GM12864 (cell line): ENCODE results near the gene NFYA.

Experiments
- DNase-seq: peaks from one replicate; pipeline ENCODE4 v3.0.0-alpha.2; 2011; ENCODE audit warnings: low read depth
- H3K4me3 ChIP-seq: 2 replicates; pipeline ENCODE4 v1.5.1; 2011; ENCODE audit warnings: mild to moderate bottlenecking, low read depth, low read length, control low read depth
- TF ChIP-seq, protein P1 (sequence below): IDR thresholded peaks from 2 replicates; pipeline ENCODE4 v1.5.1; 2011; ENCODE audit warnings: low read depth, mild to moderate bottlenecking, moderate library complexity, low read length, control low read depth, inconsistent platforms; ENCODE audit errors: missing control alignments

NFYA gene

DNA sequence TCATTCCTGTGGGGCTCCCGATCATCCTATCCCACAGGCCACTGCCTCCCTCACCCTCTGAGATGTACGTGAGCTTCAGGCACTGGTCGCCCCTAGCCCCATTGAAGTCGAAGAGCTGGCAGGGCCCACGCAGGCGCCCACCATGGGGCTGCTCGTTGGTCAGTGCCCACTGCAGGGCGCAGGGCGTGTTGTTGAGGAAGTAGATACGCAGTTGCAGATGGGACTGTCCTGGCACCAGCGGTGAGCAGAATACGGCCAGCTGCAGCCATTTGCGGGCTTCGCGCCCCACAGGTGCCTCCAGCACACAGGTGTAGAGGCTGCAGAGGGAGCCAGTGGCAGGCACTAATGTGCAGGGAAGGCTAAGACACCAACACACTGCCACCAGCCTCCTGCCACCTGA, 39.9 kb upstream of the NFYA start:
- DNase-seq: no peak
- TF ChIP-seq, protein P1, sequence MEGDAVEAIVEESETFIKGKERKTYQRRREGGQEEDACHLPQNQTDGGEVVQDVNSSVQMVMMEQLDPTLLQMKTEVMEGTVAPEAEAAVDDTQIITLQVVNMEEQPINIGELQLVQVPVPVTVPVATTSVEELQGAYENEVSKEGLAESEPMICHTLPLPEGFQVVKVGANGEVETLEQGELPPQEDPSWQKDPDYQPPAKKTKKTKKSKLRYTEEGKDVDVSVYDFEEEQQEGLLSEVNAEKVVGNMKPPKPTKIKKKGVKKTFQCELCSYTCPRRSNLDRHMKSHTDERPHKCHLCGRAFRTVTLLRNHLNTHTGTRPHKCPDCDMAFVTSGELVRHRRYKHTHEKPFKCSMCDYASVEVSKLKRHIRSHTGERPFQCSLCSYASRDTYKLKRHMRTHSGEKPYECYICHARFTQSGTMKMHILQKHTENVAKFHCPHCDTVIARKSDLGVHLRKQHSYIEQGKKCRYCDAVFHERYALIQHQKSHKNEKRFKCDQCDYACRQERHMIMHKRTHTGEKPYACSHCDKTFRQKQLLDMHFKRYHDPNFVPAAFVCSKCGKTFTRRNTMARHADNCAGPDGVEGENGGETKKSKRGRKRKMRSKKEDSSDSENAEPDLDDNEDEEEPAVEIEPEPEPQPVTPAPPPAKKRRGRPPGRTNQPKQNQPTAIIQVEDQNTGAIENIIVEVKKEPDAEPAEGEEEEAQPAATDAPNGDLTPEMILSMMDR: no peak
- H3K4me3 ChIP-seq: no peak overlapping the region

DNA sequence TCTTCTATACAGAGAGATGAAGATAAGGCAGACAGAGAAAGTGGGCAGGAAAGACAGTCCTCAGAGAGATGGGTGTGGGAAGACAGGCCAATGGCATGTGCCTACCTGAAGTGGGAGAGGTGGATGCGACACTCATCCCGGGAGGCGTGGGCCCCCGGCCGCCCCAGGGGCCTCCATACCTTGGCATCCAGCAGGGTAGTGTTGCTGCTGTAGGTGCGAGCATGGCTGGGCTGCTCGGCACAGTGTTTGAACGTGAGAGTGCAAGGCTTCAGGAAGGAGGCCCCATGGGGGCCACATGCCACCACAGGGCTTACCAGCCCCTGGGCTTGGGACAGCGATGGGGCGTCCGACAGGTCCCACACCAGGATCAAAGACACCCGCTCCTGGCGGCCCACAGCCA, 39.0 kb upstream of the NFYA start:
- no peak overlapping the region for H3K4me3 ChIP-seq
- TF ChIP-seq, protein P1: no peak
- DNase-seq: no peak

DNA sequence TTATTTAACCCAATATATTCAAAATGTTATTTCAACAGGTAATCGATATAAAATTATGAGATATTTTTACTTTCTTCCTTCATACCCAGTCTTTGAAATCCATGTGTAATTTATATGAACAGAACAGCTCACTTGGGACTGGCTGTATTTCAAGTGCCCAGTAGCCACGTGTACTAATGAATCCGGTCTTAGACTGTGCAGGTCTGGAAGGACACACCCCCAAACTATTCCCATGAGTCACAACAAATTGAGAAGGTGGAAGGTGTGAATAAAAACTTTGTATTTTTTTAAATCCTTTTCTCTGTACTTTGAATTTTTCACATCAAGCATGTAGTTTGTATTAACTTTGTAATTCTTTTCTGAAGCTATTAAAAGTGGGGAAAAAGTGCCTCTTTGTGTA, 36.6 kb upstream of the NFYA start:
- DNase-seq: no peak
- no peak overlapping the region for H3K4me3 ChIP-seq
- TF ChIP-seq, protein P1: no peak

DNA sequence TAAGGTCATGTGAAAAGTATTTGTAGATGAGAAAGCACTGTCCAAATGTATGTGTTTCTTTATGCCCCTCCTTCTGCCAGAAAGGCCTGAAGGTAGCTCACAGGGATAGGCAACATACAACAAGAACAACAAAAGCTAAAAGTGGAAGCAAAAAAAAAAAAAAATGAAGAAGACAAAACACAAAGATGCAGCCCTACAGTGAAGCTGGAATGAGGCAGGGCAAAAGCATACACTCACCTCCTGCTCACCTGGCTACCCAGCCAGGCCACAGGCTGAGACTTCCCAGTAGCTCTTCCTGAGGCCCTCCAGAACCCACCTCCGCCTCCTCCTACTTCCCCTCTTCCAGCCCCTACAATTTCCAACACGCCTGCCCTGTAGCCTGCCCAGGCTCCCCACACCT, 36.2 kb upstream of the NFYA start:
- DNase-seq: no peak
- H3K4me3 ChIP-seq: no peak overlapping the region
- TF ChIP-seq, protein P1: no peak

DNA sequence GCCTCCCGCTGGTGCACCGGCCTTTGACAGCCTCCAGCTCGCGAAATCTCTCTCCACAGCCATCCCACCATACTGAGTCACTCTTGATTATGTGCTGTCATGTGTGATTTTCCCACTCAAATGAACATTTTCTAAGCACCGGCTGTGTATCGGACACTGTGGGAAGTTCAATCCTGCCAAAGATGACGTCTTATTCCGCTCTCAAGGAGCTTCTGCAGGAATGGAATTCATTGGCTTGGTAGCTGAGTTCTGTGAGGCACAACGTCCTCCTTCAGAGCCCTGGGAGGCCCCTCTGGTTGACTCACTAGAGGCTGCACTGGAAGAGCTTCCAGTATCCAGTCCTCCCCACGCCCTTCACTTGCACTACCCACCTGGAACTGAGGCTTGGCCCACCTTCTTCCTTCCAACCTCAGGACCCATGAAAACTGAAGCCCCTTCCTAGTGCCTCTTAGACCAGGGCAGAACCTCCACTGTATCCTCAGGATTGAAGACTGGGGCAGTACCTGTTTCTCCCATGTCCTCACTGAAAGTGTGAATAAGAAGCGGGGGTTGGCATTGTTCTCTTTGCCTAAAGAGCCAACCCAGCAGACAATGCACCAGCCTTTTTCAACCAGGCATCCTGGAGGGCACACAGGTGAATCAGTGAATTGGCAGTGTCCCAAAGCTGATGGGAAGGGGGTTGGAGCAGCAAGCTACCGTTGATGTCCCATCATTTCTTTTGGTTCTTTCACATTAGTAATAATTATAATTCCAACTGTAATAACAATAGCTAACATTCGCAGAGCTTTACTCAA, 35.5 kb upstream of the NFYA start:
- no peak overlapping the region for H3K4me3 ChIP-seq
- DNase-seq: no peak
- TF ChIP-seq, protein P1: no peak

DNA sequence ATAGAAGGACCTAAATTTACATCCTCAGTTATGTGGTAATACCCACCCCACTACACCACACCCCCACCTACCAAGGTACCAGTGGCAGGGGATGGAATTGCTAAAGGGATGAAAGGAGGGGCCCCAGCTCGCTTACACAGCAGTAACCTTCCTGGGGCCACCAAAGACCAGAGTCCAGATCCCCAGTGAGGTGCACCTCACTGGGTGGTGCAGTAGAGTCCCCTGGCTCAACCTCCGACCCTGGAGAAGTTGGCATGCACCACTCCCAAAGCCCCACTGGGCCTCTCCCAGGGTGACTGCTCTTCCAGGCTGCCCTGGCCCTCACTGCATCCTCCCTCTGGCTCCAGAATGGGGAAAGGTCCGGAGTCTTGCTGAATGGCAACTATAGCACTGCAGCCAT, 34.6 kb upstream of the NFYA start:
- DNase-seq: no peak
- no peak overlapping the region for H3K4me3 ChIP-seq
- TF ChIP-seq, protein P1: no peak
